GM12878 (cell line): Measurements from ENCODE around the gene TOMT. TPM values are rescaled to one million over a fixed set of nuclear protein-coding genes. Genes with fewer than 3 reads are reported as not detected.

Experiments
- ATAC-seq: fragments of 200-7000 bp; cut with Tn5 transposase; 3 replicates; pipeline ENCODE4 v1.9.1; 2020; ENCODE audit warnings: mild to moderate bottlenecking, moderate library complexity
- BruUV-seq: library from RNA; stranded (reverse); fragments of 400-500 nt; replicated peaks from 2 replicates; lab custom pipeline; 2021; lab: Mats Ljungman, UMichigan
- CTCF ChIA-PET: fragments of 300-600 bp; sonication (Branson Sonifier 250); formaldehyde crosslinking; extraction: SDS; loops from one replicate; lab custom pipeline; 2021; ENCODE audit warnings: inconsistent platforms; lab: Yijun Ruan, JAX
- POLR2A ChIA-PET: fragments of 350-600 bp; formaldehyde crosslinking; extraction: SDS; loops from one replicate; lab custom pipeline; 2021; ENCODE audit warnings: inconsistent platforms; lab: Charles Lee
- RAD21 ChIA-PET: fragments of 300-600 bp; sonication (Branson Sonifier 250); formaldehyde crosslinking; loops from one replicate; lab custom pipeline; 2023; ENCODE audit warnings: antibody characterized with exemption; ENCODE audit not compliant: unreplicated experiment; lab: Charles Lee
- SMC1A ChIA-PET: fragments of 300-600 bp; sonication (Branson Sonifier 250); formaldehyde crosslinking; loops from one replicate; lab custom pipeline; 2023; ENCODE audit not compliant: unreplicated experiment, uncharacterized antibody; lab: Charles Lee
- DNase-seq: peaks from one replicate; pipeline ENCODE4 v3.0.0-alpha.2; 2011; ENCODE audit warnings: low read depth, low spot score
- FAIRE-seq: peaks from 3 replicates; lab custom pipeline; 2011; peaks lifted over from hg19 to GRCh38; lab: Jason Lieb, UNC
- H2AFZ ChIP-seq: 2 replicates; pipeline ENCODE4 v1.6.0; 2011; ENCODE audit warnings: low read depth, low read length, control low read depth; ENCODE audit not compliant: control insufficient read depth
- H3K27ac ChIP-seq: 2 replicates; pipeline ENCODE4 v1.5.1; 2011; ENCODE audit warnings: control low read depth; ENCODE audit not compliant: control insufficient read depth, insufficient read depth
- H3K27me3 ChIP-seq, 2 experiments: replicated peaks in 1 of 2; 2 replicates each; pipeline versions ENCODE4 v1.6.0 to v1.6.1; 2011; ENCODE audit warnings: low read length in 1 of 2; ENCODE audit not compliant: control insufficient read depth in 2 of 2, insufficient read depth in 2 of 2
- H3K36me3 ChIP-seq, 2 experiments: 2 replicates each; pipeline ENCODE4 v1.5.1; 2011; ENCODE audit warnings: low read length in 1 of 2; ENCODE audit not compliant: control insufficient read depth in 2 of 2, insufficient read depth in 2 of 2
- H3K4me1 ChIP-seq: 2 replicates; pipeline ENCODE4 v1.6.1; 2011; ENCODE audit warnings: mild to moderate bottlenecking, low read length, moderate library complexity, mixed read lengths; ENCODE audit not compliant: control insufficient read depth, insufficient read depth
- H3K4me2 ChIP-seq: 2 replicates; pipeline ENCODE4 v1.6.0; 2011; ENCODE audit warnings: control low read depth; ENCODE audit not compliant: control insufficient read depth, insufficient read depth
- H3K4me3 ChIP-seq: fragments of 200-600 bp; sonication (generic); 2 replicates; pipeline ENCODE4 v1.5.1; 2016
- H3K79me2 ChIP-seq: 2 replicates; pipeline ENCODE4 v1.6.0; 2011; ENCODE audit warnings: low read length; ENCODE audit not compliant: control insufficient read depth, insufficient read depth
- H3K9ac ChIP-seq: 2 replicates; pipeline ENCODE4 v1.8.0; 2011; ENCODE audit warnings: low read length, control low read depth, mixed read lengths; ENCODE audit not compliant: control insufficient read depth, insufficient read depth
- H3K9me3 ChIP-seq: replicated peaks from 3 replicates; pipeline ENCODE4 v1.5.1; 2011; ENCODE audit warnings: mild to moderate bottlenecking, low read length; ENCODE audit not compliant: control insufficient read depth, insufficient read depth
- H4K20me1 ChIP-seq: 2 replicates; pipeline ENCODE4 v1.6.0; 2011; ENCODE audit not compliant: control insufficient read depth, insufficient read depth
- ASH2L ChIP-seq: fragments of 300-600, 200-600 bp; sonication (generic); IDR thresholded peaks from 2 replicates; pipeline ENCODE4 v1.6.1; 2017; ENCODE audit warnings: low read depth, mild to moderate bottlenecking, borderline replicate concordance
- BHLHE40 ChIP-seq, 2 experiments: fragments of 450-650 bp in 1 of 2; IDR thresholded peaks; 2 replicates each; pipeline ENCODE4 v1.6.1; 2011 to 2017; ENCODE audit warnings: low read depth in 2 of 2, borderline replicate concordance in 1 of 2, improper control_type of control experiment in 1 of 2, low read length in 1 of 2, mild to moderate bottlenecking in 1 of 2
- BRCA1 ChIP-seq: IDR thresholded peaks from 2 replicates; pipeline ENCODE4 v1.6.1; 2011; ENCODE audit warnings: low read depth, low read length, improper control_type of control experiment
- MEF2A ChIP-seq: IDR thresholded peaks from 2 replicates; pipeline ENCODE4 v1.6.1; 2011; ENCODE audit warnings: low read depth, mild to moderate bottlenecking, low read length, moderate library complexity; ENCODE audit not compliant: insufficient read depth
- NFYB ChIP-seq: IDR thresholded peaks from 2 replicates; pipeline ENCODE4 v1.6.1; 2011; ENCODE audit warnings: low read depth, mild to moderate bottlenecking, low read length, improper control_type of control experiment, moderate library complexity; ENCODE audit not compliant: insufficient read depth
- POU2F2 ChIP-seq: IDR thresholded peaks from 3 replicates; pipeline ENCODE4 v1.6.1; 2011; ENCODE audit warnings: low read depth, mild to moderate bottlenecking, low read length, borderline replicate concordance
- RAD21 ChIP-seq: IDR thresholded peaks from 2 replicates; pipeline ENCODE4 v1.6.1; 2011; ENCODE audit warnings: mild to moderate bottlenecking, low read depth, low read length, moderate library complexity; ENCODE audit not compliant: insufficient read depth
- TBL1XR1 ChIP-seq: IDR thresholded peaks from 2 replicates; pipeline ENCODE4 v1.6.1; 2012; ENCODE audit warnings: low read depth, low read length, improper control_type of control experiment
- ZNF274 ChIP-seq: IDR thresholded peaks from one replicate; pipeline ENCODE4 v1.8.0; 2011; ENCODE audit not compliant: insufficient read length, insufficient read depth
- WGBS: methylation state at CpG from one replicate; pipeline ENCODE4 v1.1.6; 2016; ENCODE audit warnings: low lambda C conversion rate; ENCODE audit not compliant: insufficient replicate concordance, insufficient coverage; ENCODE audit errors: missing lambda C conversion rate; 5-methylcytosine and 5-hydroxymethylcytosine counted together
- in situ Hi-C: fragments of 300-500 bp; cut with MboI; formaldehyde crosslinking; loops from 9 replicates; pipeline ENCODE4 v1.14.3; 2018; ENCODE audit warnings: mixed read lengths
- intact Hi-C: fragments of 100-400 bp; cut with micrococcal nuclease; formaldehyde crosslinking; loops from one replicate; pipeline ENCODE4 v1.14.2; 2022; ENCODE audit not compliant: unreplicated experiment
- polyA plus RNA-seq, 11 experiments: library from polyadenylated mRNA; depleted of rRNA in 4 of 11; unstranded in 6 of 11; stranded (reverse) in 5 of 11; fragments of >200 nt; fragmentation: Nextera tagmentation in 4 of 11; fragmentation: Illumina TruSeq in 1 of 11; extraction: Ambion mirVana in 4 of 11; extraction: Trizol in 1 of 11; gene quantifications; 1 replicate in 1 of 11; 2 replicates in 10 of 11; pipeline versions ENCODE4 v1.2.1 to v1.2.3, GENCODE V29; 2011 to 2016; ENCODE audit warnings: inconsistent platforms in 2 of 11, missing spikeins in 2 of 11, low read depth in 1 of 11
- total RNA-seq, 4 experiments: library from RNA; depleted of rRNA in 3 of 4; stranded (reverse); fragments of >200 nt in 3 of 4; fragmentation: Illumina TruSeq in 1 of 4; extraction: Trizol in 1 of 4; gene quantifications; 2 replicates each; pipeline versions ENCODE4 v1.2.1 to v1.2.3, GENCODE V29; 2013 to 2021
- TF ChIP-seq, protein P1 (sequence below): IDR thresholded peaks from 2 replicates; pipeline ENCODE4 v1.6.1; 2012; ENCODE audit warnings: mild to moderate bottlenecking, low read depth, low read length

The TOMT gene
- total and polyA plus RNA-seq, 10 of the 15 experiments (the other 5 are each of a cell fraction or from before 2014, with no cell fraction given): not detected

DNA sequence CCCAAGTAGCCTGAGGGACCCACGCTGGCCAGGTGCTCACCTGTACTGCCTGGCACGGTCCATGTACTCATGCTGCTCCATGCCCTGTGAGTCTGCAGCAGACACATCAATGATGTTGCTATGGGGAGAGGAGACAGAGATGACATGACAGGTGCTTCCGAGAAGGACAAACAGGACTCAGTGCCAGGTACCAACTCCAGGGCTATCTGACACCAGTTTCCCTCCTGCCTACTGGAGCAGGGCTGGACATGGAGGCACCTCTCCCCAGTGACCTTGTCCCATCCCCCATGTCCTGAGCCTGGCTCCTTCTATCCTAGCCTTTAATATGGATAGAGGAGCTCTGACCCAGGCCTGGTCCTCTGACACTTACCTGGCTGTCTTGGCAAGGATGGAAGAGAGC lies 7.0 kb upstream of the TOMT start:
- no peak overlapping the region for H3K27ac ChIP-seq
- RAD21 ChIA-PET: interaction anchor here (0.6 to 2.9 kb wide), 3 partner anchors 8 to 74 kb away, joined by 3 to 14 read pairs (median 3); no protein-coding TSS in a partner anchor
- BruUV-seq: no TSS peak

More for the DNA sequence above, 7.0 kb upstream of the TOMT start:
- intact Hi-C loops: no loop called here
- Histone ChIP-seq H3K36me3 (peaks cover 16 to 24% of the 10 kb centered on the region in 2 experiments), H3K4me2 (no peak overlapping the region), H3K79me2 (peaks cover 44% of the 10 kb centered on the region), H3K4me1 (peaks cover 20% of the 10 kb centered on the region)
- 89% methylated on average over 3 of the region's 3 CpGs for WGBS
- ChIA-PET CTCF (interaction anchor here (0.8 to 14.0 kb wide), 5 partner anchors 8 to 120 kb away, joined by 3 to 416 read pairs (median 6); no protein-coding TSS in a partner anchor), SMC1A (interaction anchor here (0.7 to 14.0 kb wide), 4 partner anchors 7 to 71 kb away, joined by 3 to 245 read pairs (median 18); no protein-coding TSS in a partner anchor)
- no peak for ATAC-seq
- TF ChIP-seq TBL1XR1 (no peak), BRCA1 (no peak), POU2F2 (no peak), MEF2A (no peak), ASH2L (no peak), ZNF274 (no peak), BHLHE40 (IDR thresholded peaks at IDR 0.05; ENCODE audit: borderline replicate concordance in 1 of 2, low read depth in 2 of 2, low read length in 1 of 2) (no peak), NFYB (no peak), RAD21 (no peak)
- TF ChIP-seq, protein P1, sequence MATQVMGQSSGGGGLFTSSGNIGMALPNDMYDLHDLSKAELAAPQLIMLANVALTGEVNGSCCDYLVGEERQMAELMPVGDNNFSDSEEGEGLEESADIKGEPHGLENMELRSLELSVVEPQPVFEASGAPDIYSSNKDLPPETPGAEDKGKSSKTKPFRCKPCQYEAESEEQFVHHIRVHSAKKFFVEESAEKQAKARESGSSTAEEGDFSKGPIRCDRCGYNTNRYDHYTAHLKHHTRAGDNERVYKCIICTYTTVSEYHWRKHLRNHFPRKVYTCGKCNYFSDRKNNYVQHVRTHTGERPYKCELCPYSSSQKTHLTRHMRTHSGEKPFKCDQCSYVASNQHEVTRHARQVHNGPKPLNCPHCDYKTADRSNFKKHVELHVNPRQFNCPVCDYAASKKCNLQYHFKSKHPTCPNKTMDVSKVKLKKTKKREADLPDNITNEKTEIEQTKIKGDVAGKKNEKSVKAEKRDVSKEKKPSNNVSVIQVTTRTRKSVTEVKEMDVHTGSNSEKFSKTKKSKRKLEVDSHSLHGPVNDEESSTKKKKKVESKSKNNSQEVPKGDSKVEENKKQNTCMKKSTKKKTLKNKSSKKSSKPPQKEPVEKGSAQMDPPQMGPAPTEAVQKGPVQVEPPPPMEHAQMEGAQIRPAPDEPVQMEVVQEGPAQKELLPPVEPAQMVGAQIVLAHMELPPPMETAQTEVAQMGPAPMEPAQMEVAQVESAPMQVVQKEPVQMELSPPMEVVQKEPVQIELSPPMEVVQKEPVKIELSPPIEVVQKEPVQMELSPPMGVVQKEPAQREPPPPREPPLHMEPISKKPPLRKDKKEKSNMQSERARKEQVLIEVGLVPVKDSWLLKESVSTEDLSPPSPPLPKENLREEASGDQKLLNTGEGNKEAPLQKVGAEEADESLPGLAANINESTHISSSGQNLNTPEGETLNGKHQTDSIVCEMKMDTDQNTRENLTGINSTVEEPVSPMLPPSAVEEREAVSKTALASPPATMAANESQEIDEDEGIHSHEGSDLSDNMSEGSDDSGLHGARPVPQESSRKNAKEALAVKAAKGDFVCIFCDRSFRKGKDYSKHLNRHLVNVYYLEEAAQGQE: no peak
- TF ChIP-seq, all 136 proteins: peak for 0
- Histone ChIP-seq H4K20me1 (no peaks in the 10 kb centered on the region), H2AFZ (no peak overlapping the region), H3K4me3 (no peak overlapping the region), H3K9me3 (no peaks in the 10 kb centered on the region), H3K27me3 (no peaks in the 10 kb centered on the region), H3K9ac (no peak overlapping the region)
- DNase-seq (no peak), FAIRE-seq (no peak)
- in situ Hi-C loops: no loop called here
- POLR2A ChIA-PET: interaction anchor here (0.6 kb wide), 1 partner anchor 35 kb away, joined by 3 read pairs; no protein-coding TSS in a partner anchor
